ENCODE measurements around the gene PLEKHG4B.

Gene PLEKHG4B

GRCh38 chr5:82570-82969, 9.4 kb upstream of the PLEKHG4B start:
- Histone ChIP-seq H4K20me1 (ENCODE audit: insufficient read depth, low read length) (0 out of 2 replicates have a peak, but pooled peaks cover 4% of the 10 kb centered on the region), H3K27ac (ENCODE audit: low read length) (no peak overlapping the region)

GRCh38 chr5:83029-83428, 8.9 kb upstream of the PLEKHG4B start:
- ATAC-seq (ENCODE audit: insufficient read depth, low read depth) (no peak), DNase-seq (no peak)
- Histone ChIP-seq H3K9ac (ENCODE audit: low read depth, low read length) (no peak overlapping the region), H3K9me3 (ENCODE audit: insufficient read depth, low read length, severe bottlenecking) (no peaks in the 10 kb centered on the region), H3K4me1 (ENCODE audit: insufficient read depth, low read length) (no peaks in the 10 kb centered on the region), H3K27me3 (ENCODE audit: insufficient read depth, low read length, poor library complexity) (peaks cover 4% of the 10 kb centered on the region), H2AFZ (ENCODE audit: low read depth, low read length) (no peak overlapping the region), H3K27ac (ENCODE audit: low read length) (no peak overlapping the region), H4K20me1 (ENCODE audit: insufficient read depth, low read length) (0 out of 2 replicates have a peak, but pooled peaks cover 2% of the 10 kb centered on the region), H3K36me3 (ENCODE audit: insufficient read depth, low read length) (no peaks in the 10 kb centered on the region), H3K4me2 (ENCODE audit: insufficient read depth, low read length) (no peak overlapping the region), H3K4me3 (ENCODE audit: low read depth in 1 of 2, low read length in 2 of 2) (no peak overlapping the region), H3K79me2 (ENCODE audit: insufficient read depth, low read length) (no peaks in the 10 kb centered on the region)
- no peak for TF ChIP-seq CTCF (IDR thresholded peaks at IDR 0.05; ENCODE audit: borderline replicate concordance, extremely low read depth, low read length, poor library complexity, severe bottlenecking)
- TF ChIP-seq EZH2 (IDR thresholded peaks at IDR 0.05; ENCODE audit: borderline replicate concordance, low read depth, low read length, severe bottlenecking) = no peak

More at GRCh38 chr5:82570-82969, 9.4 kb upstream of the PLEKHG4B start:
- TF ChIP-seq CTCF (IDR thresholded peaks at IDR 0.05; ENCODE audit: borderline replicate concordance, extremely low read depth, low read length, poor library complexity, severe bottlenecking) (no peak), EZH2 (IDR thresholded peaks at IDR 0.05; ENCODE audit: borderline replicate concordance, low read depth, low read length, severe bottlenecking) (no peak)
- Histone ChIP-seq H3K27me3 (ENCODE audit: insufficient read depth, low read length, poor library complexity) (peaks cover 4% of the 10 kb centered on the region), H3K4me2 (ENCODE audit: insufficient read depth, low read length) (no peak overlapping the region), H3K4me3 (ENCODE audit: low read depth in 1 of 2, low read length in 2 of 2) (no peak overlapping the region), H3K9me3 (ENCODE audit: insufficient read depth, low read length, severe bottlenecking) (no peaks in the 10 kb centered on the region), H3K4me1 (ENCODE audit: insufficient read depth, low read length) (no peaks in the 10 kb centered on the region), H3K36me3 (ENCODE audit: insufficient read depth, low read length) (no peaks in the 10 kb centered on the region), H2AFZ (ENCODE audit: low read depth, low read length) (no peak overlapping the region), H3K9ac (ENCODE audit: low read depth, low read length) (no peak overlapping the region), H3K79me2 (ENCODE audit: insufficient read depth, low read length) (no peaks in the 10 kb centered on the region)
- no peak for DNase-seq
- no peak for ATAC-seq (ENCODE audit: insufficient read depth, low read depth)

- no peaks in the 10 kb centered on the region for H3K4me1 ChIP-seq (ENCODE audit: insufficient read depth, low read length)
- H3K4me3 ChIP-seq (ENCODE audit: low read depth in 1 of 2, low read length in 2 of 2) = no peak overlapping the region
- no peaks in the 10 kb centered on the region for H3K79me2 ChIP-seq (ENCODE audit: insufficient read depth, low read length)
- no peaks in the 10 kb centered on the region for H3K36me3 ChIP-seq (ENCODE audit: insufficient read depth, low read length)
- no peak overlapping the region for H3K27ac ChIP-seq (ENCODE audit: low read length)
- H3K9me3 ChIP-seq (ENCODE audit: insufficient read depth, low read length, severe bottlenecking) = no peaks in the 10 kb centered on the region
- TF ChIP-seq EZH2 (IDR thresholded peaks at IDR 0.05; ENCODE audit: borderline replicate concordance, low read depth, low read length, severe bottlenecking) (no peak), CTCF (IDR thresholded peaks at IDR 0.05; ENCODE audit: borderline replicate concordance, extremely low read depth, low read length, poor library complexity, severe bottlenecking) (no peak)
- no peak overlapping the region for H3K4me2 ChIP-seq (ENCODE audit: insufficient read depth, low read length)
- no peaks in the 10 kb centered on the region; the same call in 1 of the 2 replicates for H4K20me1 ChIP-seq (ENCODE audit: insufficient read depth, low read length)
- no peak overlapping the region for H3K9ac ChIP-seq (ENCODE audit: low read depth, low read length)
- DNase-seq (no peak), ATAC-seq (ENCODE audit: insufficient read depth, low read depth) (no peak)
- no peak overlapping the region for H2AFZ ChIP-seq (ENCODE audit: low read depth, low read length)
- no peaks in the 10 kb centered on the region for H3K27me3 ChIP-seq (ENCODE audit: insufficient read depth, low read length, poor library complexity)
Measured at GRCh38 chr5:85334-85995, 6.5 kb upstream of the PLEKHG4B start.
